Body of pancreas (tissue), 4 donors: Measurements from ENCODE around the gene PSMB1. TPM values are rescaled to one million over a fixed set of nuclear protein-coding genes. Genes with fewer than 3 reads are reported as not detected.

ENCODE experiments used
- ATAC-seq: fragments of 150-250 bp; one replicate; pipeline ENCODE4 v1.9.1; 2016
- DNase-seq, 4 donors: peaks; one replicate each; pipeline ENCODE4 v3.0.0-alpha.2; 2019
- H3K27ac ChIP-seq, 4 donors: fragments of 200-600 bp; sonication (generic); 1 replicate in 3 of 4; 2 replicates in 1 of 4; pipeline versions ENCODE4 v1.5.1 to v1.6.1; 2016 to 2019; ENCODE audit warnings: mild to moderate bottlenecking in 1 of 4, mixed read lengths in 1 of 4, moderate library complexity in 1 of 4
- H3K27me3 ChIP-seq, 2 donors: fragments of 200-600 bp; sonication (generic); one replicate each; pipeline ENCODE4 v1.6.0; 2016; ENCODE audit warnings: mild to moderate bottlenecking in 1 of 2
- H3K36me3 ChIP-seq, 2 donors: fragments of 200-600 bp; sonication (generic); replicated peaks in 1 of 2; 2 replicates each; pipeline ENCODE4 v1.5.1; 2016; ENCODE audit warnings: low read depth in 2 of 2; ENCODE audit not compliant: insufficient read depth in 1 of 2
- H3K4me1 ChIP-seq: fragments of 200-600 bp; sonication (generic); one replicate; pipeline ENCODE4 v1.6.0; 2016
- H3K4me3 ChIP-seq, 2 donors: fragments of 200-600 bp; sonication (generic); 1 replicate in 1 of 2; 2 replicates in 1 of 2; pipeline ENCODE4 v1.5.1; 2016 to 2019
- H3K9me3 ChIP-seq, 3 donors: fragments of 200-600 bp; sonication (generic); 1 replicate in 2 of 3; 2 replicates in 1 of 3; pipeline ENCODE4 v1.5.1; 2016
- POLR2A ChIP-seq, 3 donors: fragments of 450-650 bp; IDR thresholded peaks; one replicate each; pipeline ENCODE4 v1.6.1; 2016; ENCODE audit warnings: antibody characterized with exemption in 3 of 3, mild to moderate bottlenecking in 2 of 3
- WGBS, 2 donors: methylation state at CpG; one replicate each; pipeline ENCODE4 v1.1.5; 2017; 5-methylcytosine and 5-hydroxymethylcytosine counted together
- intact Hi-C: fragments of 100-400 bp; cut with DNase I; formaldehyde crosslinking; loops from one replicate; pipeline ENCODE4 v1.15.1; 2023
- total RNA-seq, 2 donors: library from RNA; depleted of rRNA; stranded (reverse); fragments of >200 nt; gene quantifications; one replicate each; pipeline ENCODE4 v1.1.0, GENCODE V29; 2016
- TF ChIP-seq, protein P1 (sequence below), 7 experiments: fragments of 450-650 bp in 4 of 7; fragments of 200-600 bp in 3 of 7; sonication (generic) in 3 of 7; IDR thresholded peaks; one replicate each; pipeline ENCODE4 v1.5.1; 2016 to 2019; ENCODE audit warnings: antibody characterized with exemption in 7 of 7

Gene PSMB1
- total RNA-seq, 2 donors from 2014 or later = 39.9 to 80.9 TPM

DNA sequence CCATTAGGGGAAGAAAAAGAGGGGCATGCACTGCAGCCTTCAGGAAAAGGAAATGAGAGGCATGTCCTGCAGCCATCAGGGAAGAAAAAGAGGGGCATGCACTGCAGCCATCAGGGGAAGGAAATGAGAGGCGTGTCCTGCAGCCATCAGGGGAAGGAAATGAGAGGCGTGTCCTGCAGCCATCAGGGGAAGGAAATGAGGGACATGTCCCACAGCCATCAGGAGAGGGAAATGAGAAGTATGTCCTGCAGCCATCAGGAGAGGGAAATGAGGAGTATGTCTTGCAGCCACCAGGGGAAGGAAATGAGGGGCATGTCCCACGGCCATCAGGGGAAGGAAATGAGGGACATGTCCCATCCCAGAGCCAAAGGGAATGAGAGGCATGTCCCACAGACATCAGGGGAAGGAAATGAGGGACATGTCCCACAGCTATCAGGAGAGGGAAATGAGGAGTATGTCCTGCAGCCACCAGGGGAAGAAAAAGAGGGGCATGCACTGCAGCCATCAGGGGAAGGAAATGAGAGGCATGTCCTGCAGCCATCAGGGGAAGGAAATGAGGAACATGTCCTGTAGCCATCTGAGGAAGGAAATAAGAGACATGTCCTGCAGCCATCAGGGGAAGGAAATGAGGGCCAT, 52.0 kb downstream of the PSMB1 start:
- H3K9me3 ChIP-seq = no peaks in the 10 kb centered on the region
- WGBS, 2 donors = 36 to 40% methylated on average over 3 of the region's 3 CpGs
- no peak for ATAC-seq
- no peak overlapping the region for H3K27ac ChIP-seq
- no peaks in the 10 kb centered on the region for H3K36me3 ChIP-seq
- no peaks in the 10 kb centered on the region for H3K4me1 ChIP-seq
- no peak overlapping the region for H3K4me3 ChIP-seq
- no peaks in the 10 kb centered on the region for H3K27me3 ChIP-seq
- no peak for TF ChIP-seq POLR2A (IDR thresholded peaks at IDR 0.05)
- TF ChIP-seq, protein P1, sequence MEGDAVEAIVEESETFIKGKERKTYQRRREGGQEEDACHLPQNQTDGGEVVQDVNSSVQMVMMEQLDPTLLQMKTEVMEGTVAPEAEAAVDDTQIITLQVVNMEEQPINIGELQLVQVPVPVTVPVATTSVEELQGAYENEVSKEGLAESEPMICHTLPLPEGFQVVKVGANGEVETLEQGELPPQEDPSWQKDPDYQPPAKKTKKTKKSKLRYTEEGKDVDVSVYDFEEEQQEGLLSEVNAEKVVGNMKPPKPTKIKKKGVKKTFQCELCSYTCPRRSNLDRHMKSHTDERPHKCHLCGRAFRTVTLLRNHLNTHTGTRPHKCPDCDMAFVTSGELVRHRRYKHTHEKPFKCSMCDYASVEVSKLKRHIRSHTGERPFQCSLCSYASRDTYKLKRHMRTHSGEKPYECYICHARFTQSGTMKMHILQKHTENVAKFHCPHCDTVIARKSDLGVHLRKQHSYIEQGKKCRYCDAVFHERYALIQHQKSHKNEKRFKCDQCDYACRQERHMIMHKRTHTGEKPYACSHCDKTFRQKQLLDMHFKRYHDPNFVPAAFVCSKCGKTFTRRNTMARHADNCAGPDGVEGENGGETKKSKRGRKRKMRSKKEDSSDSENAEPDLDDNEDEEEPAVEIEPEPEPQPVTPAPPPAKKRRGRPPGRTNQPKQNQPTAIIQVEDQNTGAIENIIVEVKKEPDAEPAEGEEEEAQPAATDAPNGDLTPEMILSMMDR (IDR thresholded peaks at IDR 0.05) = no peak
- no peak for DNase-seq
- intact Hi-C loops = no loop called here

DNA sequence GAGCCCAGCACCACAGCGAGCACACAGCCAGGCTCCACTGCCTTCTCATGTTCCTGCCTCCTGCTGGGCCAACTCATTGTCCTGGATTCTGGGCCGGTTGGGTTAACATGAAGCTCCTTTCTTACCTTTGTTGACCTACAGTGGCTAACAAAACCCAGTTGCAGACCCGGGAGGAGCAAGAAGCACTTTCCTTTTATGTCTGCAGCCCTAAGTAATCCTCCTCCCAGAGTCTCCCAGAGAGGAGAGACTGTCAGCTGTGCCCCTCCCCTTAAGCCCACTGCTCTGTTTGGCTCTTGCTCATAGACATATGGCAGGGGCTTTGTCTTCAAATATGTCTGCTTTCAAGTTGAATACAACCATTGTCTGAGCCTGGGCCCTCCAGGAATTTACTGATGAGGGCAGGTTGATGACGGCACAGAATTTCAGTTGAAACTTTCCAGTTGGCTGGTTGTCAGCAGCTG, 55.2 kb downstream of the PSMB1 start:
- H3K4me3 ChIP-seq = no peak overlapping the region
- no peak for ATAC-seq
- H3K27ac ChIP-seq = no peak overlapping the region
- no peaks in the 10 kb centered on the region for H3K9me3 ChIP-seq
- no peak for DNase-seq
- TF ChIP-seq POLR2A (IDR thresholded peaks at IDR 0.05) = no peak
- TF ChIP-seq, protein P1 (IDR thresholded peaks at IDR 0.05) = no peak
- H3K4me1 ChIP-seq = no peaks in the 10 kb centered on the region
- 38 to 50% methylated on average over 4 of the region's 4 CpGs for WGBS, 2 donors
- intact Hi-C loops = no loop called here
- H3K36me3 ChIP-seq = no peaks in the 10 kb centered on the region
- H3K27me3 ChIP-seq = no peaks in the 10 kb centered on the region

DNA sequence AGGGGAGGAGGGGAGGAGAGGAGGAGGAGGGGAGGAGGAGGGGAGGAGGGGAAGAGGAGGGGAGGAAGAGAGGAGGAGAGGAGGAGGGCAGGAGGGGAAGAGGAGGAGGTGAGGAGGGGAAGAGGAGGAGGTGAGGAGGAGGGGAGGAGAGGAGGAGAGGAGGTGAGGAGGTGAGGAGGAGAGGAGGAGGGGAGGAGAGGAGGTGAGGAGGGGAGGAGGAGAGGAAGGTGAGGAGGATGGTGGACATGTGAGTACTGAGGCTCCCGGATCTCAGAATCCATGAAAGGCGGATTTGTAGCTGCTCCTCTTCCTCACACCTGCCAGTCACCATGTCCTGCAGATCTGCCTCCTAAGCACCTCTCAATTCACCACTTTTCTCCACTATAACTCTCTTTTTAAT, 59.8 kb downstream of the PSMB1 start:
- Histone ChIP-seq H3K4me3 (no peak overlapping the region), H3K4me1 (no peaks in the 10 kb centered on the region), H3K36me3 (no peaks in the 10 kb centered on the region), H3K27me3 (no peaks in the 10 kb centered on the region), H3K27ac (no peak overlapping the region), H3K9me3 (no peaks in the 10 kb centered on the region)
- TF ChIP-seq, protein P1 (IDR thresholded peaks at IDR 0.05) = no peak
- TF ChIP-seq POLR2A (IDR thresholded peaks at IDR 0.05) = no peak
- ATAC-seq (no peak), DNase-seq (no peak)
- intact Hi-C loops = no loop called here
- WGBS, 2 donors = 92 to 94% methylated on average over 2 of the region's 2 CpGs

DNA sequence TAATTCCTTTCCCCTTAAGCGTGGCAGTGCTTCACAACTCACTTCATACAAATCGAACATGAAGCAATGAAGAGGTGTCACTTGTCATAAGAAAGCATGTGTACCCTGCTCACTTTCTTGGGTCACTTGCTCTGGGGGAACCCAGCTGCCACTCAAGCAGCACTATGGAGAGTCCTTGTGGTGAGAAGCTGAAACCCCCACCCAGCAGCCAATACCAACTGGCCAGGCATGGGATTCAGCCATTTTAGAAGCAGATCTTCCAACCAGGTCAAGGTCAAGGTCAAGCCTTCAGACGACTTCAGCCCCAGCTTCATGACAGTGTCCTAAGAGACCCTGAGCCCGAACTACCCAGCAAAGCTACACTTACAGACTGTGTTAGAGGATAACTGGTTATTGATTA, 62.8 kb downstream of the PSMB1 start:
- Histone ChIP-seq H3K36me3 (no peaks in the 10 kb centered on the region), H3K9me3 (no peaks in the 10 kb centered on the region), H3K27ac (no peak overlapping the region), H3K27me3 (no peaks in the 10 kb centered on the region), H3K4me3 (no peak overlapping the region), H3K4me1 (no peaks in the 10 kb centered on the region)
- TF ChIP-seq POLR2A (IDR thresholded peaks at IDR 0.05) = no peak
- TF ChIP-seq, protein P1 (IDR thresholded peaks at IDR 0.05) = no peak
- intact Hi-C loops = no loop called here
- no peak for DNase-seq
- ATAC-seq = no peak
- 52 to 72% methylated on average over 2 to 4 of the region's 4 CpGs for WGBS, 2 donors

DNA sequence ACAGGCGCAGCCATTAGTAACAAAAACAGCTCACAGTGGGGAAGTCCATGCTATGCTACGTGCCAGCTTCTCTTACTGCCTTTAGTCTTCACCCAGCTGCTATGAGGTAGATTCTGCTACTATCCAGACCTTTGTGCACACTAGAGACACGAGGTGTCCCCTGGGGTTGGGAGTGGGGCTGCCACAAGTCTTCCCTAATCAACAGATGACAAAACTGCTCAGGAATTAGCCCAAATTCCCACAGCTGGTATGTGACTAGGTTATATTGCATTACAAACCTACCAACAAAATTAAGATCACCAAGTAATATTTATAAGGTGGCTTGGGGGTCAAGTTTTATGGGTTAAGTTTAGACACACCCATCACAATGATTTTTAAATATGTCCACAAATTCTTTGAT, 63.3 kb downstream of the PSMB1 start:
- no peak overlapping the region for H3K4me3 ChIP-seq

More for the DNA sequence above, 63.3 kb downstream of the PSMB1 start:
- ATAC-seq (no peak), DNase-seq (no peak)
- H3K9me3 ChIP-seq = no peaks in the 10 kb centered on the region
- WGBS, 2 donors = 67 to 68% methylated on average over 3 of the region's 3 CpGs
- H3K36me3 ChIP-seq = no peaks in the 10 kb centered on the region
- intact Hi-C loops = no loop called here
- no peak for TF ChIP-seq POLR2A (IDR thresholded peaks at IDR 0.05)
- TF ChIP-seq, protein P1 (IDR thresholded peaks at IDR 0.05) = no peak
- no peak overlapping the region for H3K27ac ChIP-seq
- no peaks in the 10 kb centered on the region for H3K27me3 ChIP-seq
- no peaks in the 10 kb centered on the region for H3K4me1 ChIP-seq
